ENCODE measurements around the gene APCDD1. TPM values are rescaled to one million over a fixed set of nuclear protein-coding genes. Genes with fewer than 3 reads are reported as not detected.
"Not testable (repeated sequence)": the region's sequence is repeated elsewhere in the genome, so short reads cannot be mapped to it uniquely, and the experiment has no call there.

The APCDD1 gene
- total and polyA plus RNA-seq, 7 experiments from 2014 or later: 0.16 to 0.81 TPM; not detected in 5

GRCh38 chr18:10459587-10459986 is 5.2 kb downstream of the APCDD1 start:
- Mint-ChIP-seq H3K27me3 (peaks cover 27 to 49% (median 40%) of the 10 kb centered on the region in 5 donors), H3K27ac (no peak overlapping the region), H3K4me3 (no peak overlapping the region), H3K4me1 (peaks cover 0 to 6% (median 4%) of the 10 kb centered on the region in 7 donors), H3K9me3 (peaks cover 0 to 6% (median 0%) of the 10 kb centered on the region in 11 donors), H3K36me3 (peaks cover 0 to 3% (median 0%) of the 10 kb centered on the region in 5 donors)
- intact Hi-C loops (cut with micrococcal nuclease): no loop called here
- Histone ChIP-seq H3K27me3 (ENCODE audit: control insufficient read depth in 2 of 2, insufficient read depth in 2 of 2, low read length in 2 of 2) (no peaks in the 10 kb centered on the region), H3K27ac (ENCODE audit: low read depth, low read length) (no peak overlapping the region), H3K9me3 (ENCODE audit: control insufficient read depth in 2 of 3, low read length in 3 of 3) (no peaks in the 10 kb centered on the region), H3K4me1 (ENCODE audit: control insufficient read depth in 2 of 2, insufficient read depth in 2 of 2, low read length in 2 of 2) (no peaks in the 10 kb centered on the region), H3K4me3 (ENCODE audit: low read length) (no peak overlapping the region), H3K36me3 (ENCODE audit: control insufficient read depth in 2 of 3, insufficient read depth in 3 of 3, low read length in 3 of 3) (no peaks in the 10 kb centered on the region)
- ChIA-PET POLR2A (no interaction called here), CTCF (no interaction called here)
- DNase-seq (no peak), ATAC-seq (no peak)

- DNase-seq (no peak), ATAC-seq (no peak)
- no peak overlapping the region for H3K4me3 ChIP-seq (ENCODE audit: low read length)
- Mint-ChIP-seq H3K27me3 (peaks cover 23 to 53% (median 38%) of the 10 kb centered on the region in 5 donors), H3K27ac (no peak overlapping the region), H3K36me3 (peaks cover 0 to 3% (median 0%) of the 10 kb centered on the region in 5 donors), H3K4me1 (peaks cover 0 to 1% (median under 1%) of the 10 kb centered on the region in 7 donors), H3K4me3 (no peak overlapping the region), H3K9me3 (peaks cover 0 to 6% (median 0%) of the 10 kb centered on the region in 11 donors)
- intact Hi-C loops (cut with micrococcal nuclease): no loop called here
- H3K9me3 ChIP-seq (ENCODE audit: control insufficient read depth in 2 of 3, low read length in 3 of 3): no peaks in the 10 kb centered on the region
- H3K4me1 ChIP-seq (ENCODE audit: control insufficient read depth in 2 of 2, insufficient read depth in 2 of 2, low read length in 2 of 2): no peaks in the 10 kb centered on the region
- ChIA-PET POLR2A (no interaction called here), CTCF (no interaction called here)
- H3K27ac ChIP-seq (ENCODE audit: low read depth, low read length): no peak overlapping the region
- H3K27me3 ChIP-seq (ENCODE audit: control insufficient read depth in 2 of 2, insufficient read depth in 2 of 2, low read length in 2 of 2): no peaks in the 10 kb centered on the region
- no peaks in the 10 kb centered on the region for H3K36me3 ChIP-seq (ENCODE audit: control insufficient read depth in 2 of 3, insufficient read depth in 3 of 3, low read length in 3 of 3)
Observed at GRCh38 chr18:10460414-10461018, 6.1 kb downstream of the APCDD1 start.

DNA sequence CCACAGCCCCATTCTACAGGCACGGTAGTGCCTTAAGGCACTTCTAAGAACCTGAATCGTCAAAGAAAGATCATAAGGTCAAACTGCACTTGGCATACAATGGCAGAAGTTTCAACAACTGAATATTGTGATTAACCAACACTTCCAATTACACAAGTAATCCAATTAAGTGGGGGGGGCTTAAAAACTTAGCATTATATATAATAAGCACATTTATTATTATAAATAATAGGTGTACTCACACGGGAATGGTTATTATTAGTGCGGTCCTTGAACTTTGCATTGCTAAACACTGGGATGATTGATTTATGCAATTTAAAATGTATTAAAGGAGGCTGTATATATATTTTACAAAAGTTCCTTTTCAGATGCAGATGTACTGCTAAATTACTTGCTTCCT is 7.6 kb downstream of the APCDD1 start:
- Mint-ChIP-seq H3K4me1 (no peaks in the 10 kb centered on the region), H3K27ac (no peak overlapping the region), H3K9me3 (peaks cover 0 to 6% (median 0%) of the 10 kb centered on the region in 11 donors), H3K4me3 (no peak overlapping the region), H3K36me3 (no peaks in the 10 kb centered on the region), H3K27me3 (peaks cover 9 to 38% (median 24%) of the 10 kb centered on the region in 5 donors)
- Histone ChIP-seq H3K9me3 (ENCODE audit: control insufficient read depth in 2 of 3, low read length in 3 of 3) (no peaks in the 10 kb centered on the region), H3K4me1 (ENCODE audit: control insufficient read depth in 2 of 2, insufficient read depth in 2 of 2, low read length in 2 of 2) (no peaks in the 10 kb centered on the region), H3K36me3 (ENCODE audit: control insufficient read depth in 2 of 3, insufficient read depth in 3 of 3, low read length in 3 of 3) (no peaks in the 10 kb centered on the region), H3K27ac (ENCODE audit: low read depth, low read length) (no peak overlapping the region), H3K27me3 (ENCODE audit: control insufficient read depth in 2 of 2, insufficient read depth in 2 of 2, low read length in 2 of 2) (no peaks in the 10 kb centered on the region), H3K4me3 (ENCODE audit: low read length) (no peak overlapping the region)
- ChIA-PET POLR2A (no interaction called here), CTCF (no interaction called here)
- ATAC-seq (no peak), DNase-seq (no peak)
- intact Hi-C loops (cut with micrococcal nuclease): no loop called here

DNA sequence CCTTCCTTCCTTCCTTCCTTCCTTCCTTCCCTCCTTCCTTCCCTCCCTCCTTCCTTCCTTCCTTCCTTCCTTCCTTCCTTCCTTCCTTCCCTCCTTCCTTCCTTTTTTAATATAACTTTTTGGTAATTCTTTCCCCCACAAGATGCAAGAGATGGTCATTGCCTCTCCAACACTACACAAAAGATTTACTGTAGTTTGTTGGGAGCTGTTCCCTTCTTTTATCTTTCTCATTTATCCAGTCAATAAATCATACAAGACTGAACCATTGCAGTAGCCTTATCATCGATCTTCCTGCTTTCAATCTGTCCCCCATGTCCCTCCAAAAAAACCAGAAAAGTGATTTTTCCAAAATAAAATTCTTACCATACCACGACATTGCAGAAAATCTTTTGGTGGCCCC is 8.2 kb downstream of the APCDD1 start:
- Mint-ChIP-seq H3K36me3 (no peaks in the 10 kb centered on the region), H3K9me3 (peaks cover 0 to 6% (median 0%) of the 10 kb centered on the region in 11 donors), H3K27ac (peak overlapping the region in 3 of 9 donors; percentile 41 to 78 (median 75)), H3K4me1 (no peaks in the 10 kb centered on the region), H3K27me3 (peaks cover 4 to 36% (median 17%) of the 10 kb centered on the region in 5 donors), H3K4me3 (no peak overlapping the region)
- POLR2A ChIA-PET: no interaction called here
- ATAC-seq (no peak), DNase-seq (no peak)
- Histone ChIP-seq H3K36me3 (ENCODE audit: control insufficient read depth in 2 of 3, insufficient read depth in 3 of 3, low read length in 3 of 3) (no peaks in the 10 kb centered on the region), H3K27ac (ENCODE audit: low read depth, low read length) (no peak overlapping the region), H3K9me3 (ENCODE audit: control insufficient read depth in 2 of 3, low read length in 3 of 3) (no peaks in the 10 kb centered on the region), H3K4me3 (ENCODE audit: low read length) (no peak overlapping the region), H3K4me1 (ENCODE audit: control insufficient read depth in 2 of 2, insufficient read depth in 2 of 2, low read length in 2 of 2) (no peaks in the 10 kb centered on the region), H3K27me3 (ENCODE audit: control insufficient read depth in 2 of 2, insufficient read depth in 2 of 2, low read length in 2 of 2) (no peaks in the 10 kb centered on the region)
- intact Hi-C loops (cut with micrococcal nuclease): no loop called here
- CTCF ChIA-PET: no interaction called here

GRCh38 chr18:10463096-10463495 is 8.7 kb downstream of the APCDD1 start:
- ChIA-PET POLR2A (no interaction called here), CTCF (no interaction called here)
- peak overlapping the region in 4 of 9 donors; percentile 17 to 78 (median 58) for H3K27ac Mint-ChIP-seq
- intact Hi-C loops (cut with micrococcal nuclease): no loop called here
- H3K27me3 ChIP-seq (ENCODE audit: control insufficient read depth in 2 of 2, insufficient read depth in 2 of 2, low read length in 2 of 2): no peaks in the 10 kb centered on the region
- H3K4me3 Mint-ChIP-seq: no peak overlapping the region
- DNase-seq (no peak), ATAC-seq (no peak)
- H3K4me1 ChIP-seq (ENCODE audit: control insufficient read depth in 2 of 2, insufficient read depth in 2 of 2, low read length in 2 of 2): no peaks in the 10 kb centered on the region
- no peaks in the 10 kb centered on the region for H3K36me3 Mint-ChIP-seq
- peaks cover 0 to 6% (median 0%) of the 10 kb centered on the region in 11 donors for H3K9me3 Mint-ChIP-seq
- H3K4me3 ChIP-seq (ENCODE audit: low read length): no peak overlapping the region
- no peak overlapping the region for H3K27ac ChIP-seq (ENCODE audit: low read depth, low read length)
- no peaks in the 10 kb centered on the region for H3K9me3 ChIP-seq (ENCODE audit: control insufficient read depth in 2 of 3, low read length in 3 of 3)
- no peaks in the 10 kb centered on the region for H3K36me3 ChIP-seq (ENCODE audit: control insufficient read depth in 2 of 3, insufficient read depth in 3 of 3, low read length in 3 of 3)
- H3K27me3 Mint-ChIP-seq: peaks cover 4 to 36% (median 17%) of the 10 kb centered on the region in 5 donors
- H3K4me1 Mint-ChIP-seq: no peaks in the 10 kb centered on the region

DNA sequence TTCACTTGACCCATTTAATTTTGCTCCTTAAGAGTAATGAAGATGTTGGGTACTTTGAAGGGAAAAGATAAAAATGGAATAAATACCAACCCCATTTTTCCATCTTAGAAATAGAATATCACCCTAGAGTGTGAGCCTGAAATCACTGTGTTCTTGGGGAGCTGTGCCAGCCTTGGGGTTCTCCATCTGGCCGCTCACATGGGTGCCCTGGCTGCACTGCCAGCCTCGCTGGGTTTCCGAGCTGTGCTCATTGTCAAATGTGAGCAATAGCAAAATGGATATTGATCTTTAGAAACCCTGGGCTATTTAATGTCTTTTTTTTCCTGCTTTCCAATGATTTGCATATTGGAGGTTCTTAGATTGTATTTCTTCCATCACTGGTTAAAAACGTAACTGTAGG is 9.3 kb downstream of the APCDD1 start:
- Mint-ChIP-seq H3K4me1 (no peaks in the 10 kb centered on the region), H3K27me3 (peaks cover 3 to 34% (median 13%) of the 10 kb centered on the region in 5 donors), H3K9me3 (peaks cover 0 to 6% (median 0%) of the 10 kb centered on the region in 11 donors), H3K27ac (no peak overlapping the region), H3K4me3 (no peak overlapping the region), H3K36me3 (no peaks in the 10 kb centered on the region)
- Histone ChIP-seq H3K9me3 (ENCODE audit: control insufficient read depth in 2 of 3, low read length in 3 of 3) (no peaks in the 10 kb centered on the region), H3K27ac (ENCODE audit: low read depth, low read length) (no peak overlapping the region), H3K27me3 (ENCODE audit: control insufficient read depth in 2 of 2, insufficient read depth in 2 of 2, low read length in 2 of 2) (no peaks in the 10 kb centered on the region), H3K4me3 (ENCODE audit: low read length) (no peak overlapping the region), H3K36me3 (ENCODE audit: control insufficient read depth in 2 of 3, insufficient read depth in 3 of 3, low read length in 3 of 3) (no peaks in the 10 kb centered on the region), H3K4me1 (ENCODE audit: control insufficient read depth in 2 of 2, insufficient read depth in 2 of 2, low read length in 2 of 2) (no peaks in the 10 kb centered on the region)
- no peak for ATAC-seq
- ChIA-PET CTCF (no interaction called here), POLR2A (no interaction called here)
- DNase-seq: no peak
- intact Hi-C loops (cut with micrococcal nuclease): no loop called here

- H3K4me3 Mint-ChIP-seq; H3K27ac Mint-ChIP-seq; CTCF ChIA-PET; H3K9me3 ChIP-seq (ENCODE audit: control insufficient read depth in 2 of 3, low read length in 3 of 3); H3K36me3 Mint-ChIP-seq; H3K27ac ChIP-seq (ENCODE audit: low read depth, low read length); ATAC-seq; H3K4me1 ChIP-seq (ENCODE audit: control insufficient read depth in 2 of 2, insufficient read depth in 2 of 2, low read length in 2 of 2); H3K4me1 Mint-ChIP-seq; H3K27me3 ChIP-seq (ENCODE audit: control insufficient read depth in 2 of 2, insufficient read depth in 2 of 2, low read length in 2 of 2); intact Hi-C loops (cut with micrococcal nuclease); DNase-seq; H3K36me3 ChIP-seq (ENCODE audit: control insufficient read depth in 2 of 3, insufficient read depth in 3 of 3, low read length in 3 of 3); H3K4me3 ChIP-seq (ENCODE audit: low read length); POLR2A ChIA-PET; H3K9me3 Mint-ChIP-seq: not testable (repeated sequence)
- peaks cover 0 to 29% (median 12%) of the 10 kb centered on the region in 5 donors for H3K27me3 Mint-ChIP-seq
Observed at GRCh38 chr18:10464161-10464648, 9.8 kb downstream of the APCDD1 start.
